H1 (cell line): ENCODE measurements around the gene PPP1R10. TPM values are rescaled to one million over a fixed set of nuclear protein-coding genes. Genes with fewer than 3 reads are reported as not detected.

ENCODE experiments used
- CTCF ChIA-PET: fragments of 300-600 bp; sonication (Branson Sonifier 250); formaldehyde crosslinking; loops from one replicate; lab custom pipeline; 2021; ENCODE audit not compliant: partially characterized antibody; lab: Charles Lee
- POLR2A ChIA-PET: fragments of 300-600 bp; sonication (Branson Sonifier 250); formaldehyde crosslinking; loops from one replicate; lab custom pipeline; 2021; ENCODE audit warnings: inconsistent platforms; ENCODE audit not compliant: partially characterized antibody; lab: Charles Lee
- DNase-seq, 2 experiments: peaks; one replicate each; pipeline versions ENCODE4 v3.0.0 to v3.0.0-alpha.2; 2010 to 2022; ENCODE audit warnings: low spot score in 2 of 2, low read depth in 1 of 2, mixed read lengths in 1 of 2
- FAIRE-seq: peaks from 2 replicates; lab custom pipeline; 2011; peaks lifted over from hg19 to GRCh38; lab: Jason Lieb, UNC
- H2AFZ ChIP-seq: 2 replicates; pipeline ENCODE4 v1.8.1; 2012; ENCODE audit warnings: low read length, inconsistent platforms
- H2AK5ac ChIP-seq: 2 replicates; pipeline ENCODE4 v1.6.1; 2013; ENCODE audit warnings: low read depth, low read length
- H2BK120ac ChIP-seq: replicated peaks from 2 replicates; pipeline ENCODE3; 2013; ENCODE audit warnings: low read depth, low read length, inconsistent platforms
- H2BK12ac ChIP-seq: 2 replicates; pipeline ENCODE4 v1.6.1; 2013; ENCODE audit warnings: low read depth, low read length
- H2BK15ac ChIP-seq: 2 replicates; pipeline ENCODE4 v1.6.1; 2013; ENCODE audit warnings: low read length
- H2BK20ac ChIP-seq: 2 replicates; pipeline ENCODE4 v1.6.1; 2013; ENCODE audit warnings: low read length
- H2BK5ac ChIP-seq: 2 replicates; pipeline ENCODE4 v1.6.1; 2013; ENCODE audit warnings: low read depth, low read length
- H3K14ac ChIP-seq: 2 replicates; pipeline ENCODE4 v1.6.1; 2013; ENCODE audit warnings: inconsistent platforms; ENCODE audit not compliant: insufficient read length
- H3K18ac ChIP-seq: 2 replicates; pipeline ENCODE4 v1.6.1; 2013; ENCODE audit warnings: low read length; ENCODE audit errors: extremely low read depth
- H3K23ac ChIP-seq: 2 replicates; pipeline ENCODE4 v1.6.1; 2013; ENCODE audit warnings: inconsistent platforms; ENCODE audit not compliant: insufficient read length
- H3K23me2 ChIP-seq: 2 replicates; pipeline ENCODE4 v1.6.1; 2013; ENCODE audit warnings: low read depth, low read length
- H3K27ac ChIP-seq: 2 replicates; pipeline ENCODE4 v1.6.1; 2011; ENCODE audit warnings: low read depth, low read length, inconsistent platforms
- H3K27me3 ChIP-seq, 4 experiments: replicated peaks in 1 of 4; 1 replicate in 1 of 4; 2 replicates in 3 of 4; pipeline versions ENCODE4 v1.6.1 to v1.8.1; 2011 to 2013; ENCODE audit warnings: low read length in 3 of 4, mild to moderate bottlenecking in 3 of 4, inconsistent platforms in 2 of 4, mixed read lengths in 2 of 4, moderate library complexity in 1 of 4; ENCODE audit not compliant: control insufficient read depth in 3 of 4, insufficient read depth in 3 of 4; ENCODE audit errors: extremely low read depth in 1 of 4
- H3K36me3 ChIP-seq, 4 experiments: 2 replicates each; pipeline versions ENCODE4 v1.6.1 to v1.8.1; 2011 to 2013; ENCODE audit warnings: mild to moderate bottlenecking in 4 of 4, low read length in 3 of 4, moderate library complexity in 2 of 4, control low read depth in 1 of 4, inconsistent platforms in 1 of 4; ENCODE audit not compliant: insufficient read depth in 4 of 4, control insufficient read depth in 2 of 4
- H3K4ac ChIP-seq: replicated peaks from 2 replicates; pipeline ENCODE3; 2013; ENCODE audit warnings: low read length, low read depth, mixed read lengths, inconsistent platforms; ENCODE audit not compliant: insufficient read length
- H3K4me1 ChIP-seq, 4 experiments: replicated peaks in 1 of 4; 1 replicate in 1 of 4; 2 replicates in 3 of 4; pipeline versions ENCODE4 v1.6.1 to v1.8.1; 2011 to 2013; ENCODE audit warnings: low read length in 3 of 4, inconsistent platforms in 2 of 4, mixed read lengths in 1 of 4; ENCODE audit not compliant: insufficient read depth in 4 of 4, control insufficient read depth in 3 of 4
- H3K4me2 ChIP-seq, 2 experiments: 2 replicates each; pipeline versions ENCODE4 v1.6.1 to v1.8.1; 2011 to 2013; ENCODE audit warnings: low read depth in 2 of 2, low read length in 2 of 2, control low read depth in 1 of 2, inconsistent platforms in 1 of 2, mild to moderate bottlenecking in 1 of 2; ENCODE audit not compliant: insufficient read depth in 1 of 2
- H3K4me3 ChIP-seq, 4 experiments: fragments of 200-600, 300-600 bp in 1 of 4; sonication (generic), shearing (Covaris generic), sonication (Bioruptor Twin) in 1 of 4; 2 replicates each; pipeline versions ENCODE4 v1.5.1 to v1.8.1; 2011 to 2016; ENCODE audit warnings: low read length in 4 of 4, low read depth in 3 of 4, control low read depth in 2 of 4, inconsistent platforms in 2 of 4, mild to moderate bottlenecking in 2 of 4, mixed read lengths in 1 of 4, moderate library complexity in 1 of 4; ENCODE audit not compliant: insufficient read depth in 2 of 4; ENCODE audit errors: extremely low read depth in 1 of 4
- H3K56ac ChIP-seq: replicated peaks from 2 replicates; pipeline ENCODE3; 2013; ENCODE audit warnings: low read depth, mild to moderate bottlenecking, mixed read lengths, low read length, inconsistent platforms; ENCODE audit not compliant: insufficient read length
- H3K79me1 ChIP-seq: 2 replicates; pipeline ENCODE4 v1.6.1; 2013; ENCODE audit warnings: low read depth, low read length, control low read depth
- H3K79me2 ChIP-seq, 2 experiments: 2 replicates each; pipeline versions ENCODE4 v1.6.1 to v1.8.1; 2012 to 2013; ENCODE audit warnings: low read length in 2 of 2, mild to moderate bottlenecking in 2 of 2, inconsistent platforms in 1 of 2; ENCODE audit not compliant: insufficient read depth in 2 of 2, control insufficient read depth in 1 of 2
- H3K9ac ChIP-seq, 4 experiments: replicated peaks in 1 of 4; 1 replicate in 1 of 4; 2 replicates in 3 of 4; pipeline versions ENCODE4 v1.6.1 to v1.8.1; 2011 to 2013; ENCODE audit warnings: low read depth in 3 of 4, low read length in 3 of 4, control low read depth in 2 of 4, mild to moderate bottlenecking in 2 of 4, moderate library complexity in 2 of 4, inconsistent platforms in 1 of 4; ENCODE audit errors: extremely low read depth in 1 of 4
- H3K9me3 ChIP-seq, 2 experiments: 2 replicates each; pipeline versions ENCODE4 v1.6.1 to v1.8.1; 2012 to 2013; ENCODE audit warnings: mild to moderate bottlenecking in 2 of 2, moderate library complexity in 2 of 2, control low read depth in 1 of 2, inconsistent platforms in 1 of 2, low read depth in 1 of 2, low read length in 1 of 2, mixed read lengths in 1 of 2; ENCODE audit not compliant: insufficient read depth in 2 of 2
- H4K20me1 ChIP-seq, 2 experiments: replicated peaks in 1 of 2; 2 replicates each; pipeline versions ENCODE3 to v1.8.1; 2011 to 2013; ENCODE audit warnings: inconsistent platforms in 2 of 2, low read length in 2 of 2, mild to moderate bottlenecking in 1 of 2; ENCODE audit not compliant: insufficient read depth in 2 of 2, control insufficient read depth in 1 of 2
- H4K5ac ChIP-seq: 2 replicates; pipeline ENCODE4 v1.6.1; 2013; ENCODE audit warnings: low read length, low read depth, mixed read lengths, inconsistent platforms; ENCODE audit not compliant: insufficient read length
- H4K8ac ChIP-seq: 2 replicates; pipeline ENCODE4 v1.8.0; 2013; ENCODE audit warnings: mild to moderate bottlenecking, moderate library complexity, low read length, inconsistent platforms; ENCODE audit not compliant: insufficient read depth; ENCODE audit errors: extremely low read depth
- H4K91ac ChIP-seq: replicated peaks from 2 replicates; pipeline ENCODE3; 2013; ENCODE audit warnings: low read length, mixed read lengths, inconsistent platforms; ENCODE audit not compliant: insufficient read length
- GABPA ChIP-seq: IDR thresholded peaks from 2 replicates; pipeline ENCODE4 v1.6.1; 2011; ENCODE audit warnings: mild to moderate bottlenecking, low read length, moderate library complexity, borderline replicate concordance; ENCODE audit not compliant: insufficient read depth
- NANOG ChIP-seq: IDR thresholded peaks from 2 replicates; pipeline ENCODE4 v1.6.1; 2011; ENCODE audit warnings: low read length, low read depth, mild to moderate bottlenecking, inconsistent platforms; ENCODE audit not compliant: insufficient read depth, poor library complexity, severe bottlenecking
- polyA plus RNA-seq, 7 experiments: library from polyadenylated mRNA; depleted of rRNA in 3 of 7; stranded (reverse) in 5 of 7; unstranded in 2 of 7; fragments of >200 nt in 5 of 7; fragments of 200-250 nt in 2 of 7; gene quantifications; 1 replicate in 5 of 7; 2 replicates in 1 of 7; 4 replicates in 1 of 7; pipeline versions ENCODE4 v1.2.1 to v1.2.3, GENCODE V29; 2011 to 2013; ENCODE audit warnings: missing spikeins in 2 of 7, mixed read lengths in 2 of 7
- total RNA-seq: library from RNA; stranded (reverse); fragmentation: NEBNext Ultra II Directional; extraction: Animal tissue kit (Norgen Biotek cat#: 25700); gene quantifications from 2 replicates; pipeline ENCODE4 v1.2.1, GENCODE V29; 2021

The PPP1R10 gene
- total and polyA plus RNA-seq, 2 of the 8 experiments (the other 6 are each of a cell fraction or from before 2014, with no cell fraction given): 23.9 to 89.1 TPM

- FAIRE-seq: no peak
Measured at GRCh38 chr6:30565772-30566171, 51.3 kb downstream of the PPP1R10 start.

More at GRCh38 chr6:30565772-30566171, 51.3 kb downstream of the PPP1R10 start:
- POLR2A ChIA-PET: interaction anchor here (0.7 to 4.9 kb wide), 11 partner anchors 10 to 156 kb away, joined by 3 to 68 read pairs (median 5); partner anchors contain the start of genes GNL1 and PRR3
- no peaks in the 10 kb centered on the region for H3K79me2 ChIP-seq
- H3K4me2 ChIP-seq: no peak overlapping the region
- no peak overlapping the region for H2AFZ ChIP-seq
- peaks cover 8 to 25% (median 12%) of the 10 kb centered on the region in 4 experiments; a peak in 7 of 8 replicates for H3K36me3 ChIP-seq
- H3K23me2 ChIP-seq: peaks cover 2% of the 10 kb centered on the region; the same call in 1 of the 2 replicates
- no peaks in the 10 kb centered on the region for H3K9me3 ChIP-seq
- H2BK20ac ChIP-seq: no peak overlapping the region
- H4K8ac ChIP-seq: no peak overlapping the region
- H2BK12ac ChIP-seq: no peak overlapping the region
- no peak overlapping the region for H3K23ac ChIP-seq
- no peak overlapping the region for H2AK5ac ChIP-seq
- no peak overlapping the region for H2BK15ac ChIP-seq
- H3K4me1 ChIP-seq: peaks cover 0 to 2% (median 0%) of the 10 kb centered on the region in 4 experiments; a peak in 3 of 7 replicates
- TF ChIP-seq GABPA: no peak
- TF ChIP-seq NANOG: no peak
- no peak overlapping the region for H3K14ac ChIP-seq
- no peak for DNase-seq
- no peak overlapping the region for H3K18ac ChIP-seq
- no peak overlapping the region for H3K4ac ChIP-seq
- H3K27ac ChIP-seq: no peak overlapping the region
- no peak overlapping the region for H3K56ac ChIP-seq
- H3K4me3 ChIP-seq: no peak overlapping the region
- H4K91ac ChIP-seq: no peak overlapping the region
- CTCF ChIA-PET: interaction anchor here (1.3 to 2.1 kb wide), 2 partner anchors 8 to 31 kb away, joined by 3 to 6 read pairs; partner anchors contain the start of gene PRR3
- H4K5ac ChIP-seq: no peak overlapping the region
- no peak overlapping the region for H2BK120ac ChIP-seq
- H3K9ac ChIP-seq: no peak overlapping the region
- no peak overlapping the region for H2BK5ac ChIP-seq
- H3K27me3 ChIP-seq: no peaks in the 10 kb centered on the region
- H3K79me1 ChIP-seq: no peaks in the 10 kb centered on the region
- H4K20me1 ChIP-seq: peaks cover 6 to 9% of the 10 kb centered on the region in 2 experiments
